SW 1271 (cell line): ENCODE data around the gene KCNIP3.

Source experiments
- DNase-seq, 2 experiments: peaks; one replicate each; lab custom pipeline; 2025; lab: John Stamatoyannopoulos, UW

KCNIP3 gene

GRCh38 chr2:95275151-95275515 is 22.0 kb upstream of the KCNIP3 start:
- DNase-seq: no peak

GRCh38 chr2:95275601-95276243 is 21.4 kb upstream of the KCNIP3 start:
- DNase-seq: no peak

- DNase-seq: no peak
These were observed 20.8 kb upstream of the KCNIP3 start for GRCh38 chr2:95276244-95276887.

- no peak for DNase-seq
These were observed 20.3 kb upstream of the KCNIP3 start for GRCh38 chr2:95276888-95277245.

GRCh38 chr2:95277246-95277906 is 19.8 kb upstream of the KCNIP3 start:
- peak in 1 of 2 experiments; percentile 17 for DNase-seq

GRCh38 chr2:95278051-95278471 is 19.1 kb upstream of the KCNIP3 start:
- DNase-seq: peak; percentile 57 to 69

GRCh38 chr2:95278637-95279225 is 18.4 kb upstream of the KCNIP3 start:
- DNase-seq: no peak

- no peak for DNase-seq
These were observed 17.6 kb upstream of the KCNIP3 start for GRCh38 chr2:95279435-95280035.

GRCh38 chr2:95281071-95281470 is 16.1 kb upstream of the KCNIP3 start:
- DNase-seq: no peak

- DNase-seq: no peak
These were observed 15.4 kb upstream of the KCNIP3 start for GRCh38 chr2:95281786-95282185.

- no peak for DNase-seq
These were observed 14.7 kb upstream of the KCNIP3 start for GRCh38 chr2:95282458-95282857.

- no peak for DNase-seq
These were observed 13.6 kb upstream of the KCNIP3 start for GRCh38 chr2:95283562-95283961.

GRCh38 chr2:95284886-95285541 is 12.1 kb upstream of the KCNIP3 start:
- no peak for DNase-seq

- DNase-seq: no peak
These were observed 11.6 kb upstream of the KCNIP3 start for GRCh38 chr2:95285542-95285932.

- DNase-seq: no peak
These were observed 9.8 kb upstream of the KCNIP3 start for GRCh38 chr2:95287336-95287735.

- no peak for DNase-seq
These were observed 9.3 kb upstream of the KCNIP3 start for GRCh38 chr2:95287806-95288205.

GRCh38 chr2:95289253-95289652 is 7.9 kb upstream of the KCNIP3 start:
- no peak for DNase-seq

GRCh38 chr2:95291222-95291621 is 5.9 kb upstream of the KCNIP3 start:
- DNase-seq: no peak

- DNase-seq: no peak
These were observed 4.4 kb upstream of the KCNIP3 start for GRCh38 chr2:95292623-95293260.

GRCh38 chr2:95294579-95295250 is 2.4 kb upstream of the KCNIP3 start:
- no peak for DNase-seq

GRCh38 chr2:95295376-95295775 is 1.8 kb upstream of the KCNIP3 start:
- DNase-seq: no peak
